Activated CD4-positive, alpha-beta T cell treated with anti-CD3 and anti-CD28 coated beads for 48 hours (primary cell): ENCODE measurements around the gene FMN2.

Experiments used
- DNase-seq: peaks from one replicate; pipeline ENCODE4 v3.0.0-alpha.2; 2020

The FMN2 gene

DNA sequence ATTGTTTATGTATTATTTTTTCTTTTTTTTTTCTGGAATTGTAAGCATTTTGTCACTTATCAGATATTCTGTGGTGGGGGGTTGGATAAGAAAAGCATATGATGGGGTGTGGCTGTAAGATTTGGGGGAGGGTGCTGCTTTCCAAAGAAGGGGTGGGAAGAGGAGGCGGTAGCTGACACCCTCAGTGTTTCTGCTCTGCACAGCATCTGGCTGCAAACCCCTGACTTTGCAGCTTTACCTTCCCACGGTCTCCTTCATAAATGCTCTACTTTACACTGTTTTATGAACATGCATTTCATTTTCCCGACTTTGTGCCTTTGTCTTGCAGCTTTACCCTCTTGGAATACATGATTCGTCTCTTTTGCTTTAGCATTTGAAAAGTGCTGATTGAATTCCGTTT is 7.6 kb downstream of the FMN2 start:
- no peak for DNase-seq

- no peak for DNase-seq
These were observed 8.1 kb downstream of the FMN2 start for GRCh38 chr1:240099748-240100147.

DNA sequence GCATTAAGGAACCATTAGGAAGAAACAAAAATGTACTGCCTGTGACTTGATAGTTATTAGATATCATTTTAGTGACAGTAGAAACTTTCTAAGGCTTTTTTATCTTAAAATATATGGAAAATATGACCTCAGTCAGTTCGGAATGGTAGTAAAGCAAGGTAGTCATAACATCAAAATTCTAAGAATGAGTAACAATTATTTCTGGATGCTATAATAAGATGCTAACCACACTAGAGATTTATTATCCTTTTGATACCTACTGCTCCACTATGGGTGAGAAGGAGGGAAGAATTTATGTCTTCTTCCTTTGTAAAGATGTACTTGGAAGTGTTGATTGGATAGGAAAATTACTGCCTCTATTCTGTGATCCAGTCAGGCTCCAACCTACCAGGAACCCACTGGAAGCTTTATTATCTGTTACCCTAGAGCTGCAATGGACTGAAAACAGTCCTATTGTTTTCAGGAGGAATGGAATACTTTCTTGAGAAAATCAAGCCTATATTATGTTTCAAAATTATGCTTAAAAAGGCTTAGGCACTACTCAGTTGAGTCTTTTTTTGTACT is 8.8 kb downstream of the FMN2 start:
- DNase-seq, result no peak

DNA sequence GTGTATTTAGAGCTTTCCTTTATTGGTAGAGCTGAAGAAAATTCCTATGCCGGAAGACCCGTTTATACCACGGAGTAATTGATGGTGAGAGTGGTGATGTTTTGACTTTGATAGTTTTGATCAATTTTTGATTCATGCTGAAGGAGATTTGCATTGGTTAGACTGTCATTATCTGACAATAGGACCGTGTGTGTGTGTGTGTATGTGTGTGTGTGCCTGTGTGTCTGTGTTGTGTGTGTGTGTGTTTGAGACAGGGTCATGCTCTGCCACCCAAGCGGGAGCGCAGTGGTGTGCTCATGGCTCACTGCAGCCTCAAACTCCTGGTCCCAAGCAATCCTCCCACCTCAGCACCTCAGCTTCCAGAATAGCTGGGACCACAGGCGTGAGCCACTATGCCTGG is 9.6 kb downstream of the FMN2 start:
- no peak for DNase-seq

DNA sequence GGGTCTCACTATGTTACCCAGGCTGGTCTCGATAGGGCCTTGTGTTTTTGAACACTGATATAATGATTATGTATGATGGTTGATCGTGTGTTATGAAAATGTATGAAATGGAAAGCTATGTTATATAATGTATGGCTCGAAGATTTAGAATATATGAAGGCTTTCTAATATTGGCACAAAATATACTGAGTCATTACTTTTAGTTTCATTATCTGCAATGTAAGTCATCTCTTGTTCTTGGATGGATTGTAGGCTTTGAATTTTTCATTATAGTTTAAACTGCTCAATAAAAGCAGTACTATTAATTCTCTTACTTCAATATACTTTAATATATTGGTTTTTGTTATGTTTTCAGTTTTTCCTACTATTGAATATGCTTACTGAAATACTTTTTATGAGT is 10.1 kb downstream of the FMN2 start:
- no peak for DNase-seq

- DNase-seq, result no peak
These were observed 13.0 kb downstream of the FMN2 start for GRCh38 chr1:240104672-240105071.

- DNase-seq, result no peak
These were observed 15.5 kb downstream of the FMN2 start for GRCh38 chr1:240107058-240107684.

- DNase-seq, result no peak
These were observed 17.4 kb downstream of the FMN2 start for GRCh38 chr1:240109130-240109529.

- no peak for DNase-seq
These were observed 18.4 kb downstream of the FMN2 start for GRCh38 chr1:240109920-240110636.

GRCh38 chr1:240111558-240111957 is 19.9 kb downstream of the FMN2 start:
- DNase-seq, result no peak

DNA sequence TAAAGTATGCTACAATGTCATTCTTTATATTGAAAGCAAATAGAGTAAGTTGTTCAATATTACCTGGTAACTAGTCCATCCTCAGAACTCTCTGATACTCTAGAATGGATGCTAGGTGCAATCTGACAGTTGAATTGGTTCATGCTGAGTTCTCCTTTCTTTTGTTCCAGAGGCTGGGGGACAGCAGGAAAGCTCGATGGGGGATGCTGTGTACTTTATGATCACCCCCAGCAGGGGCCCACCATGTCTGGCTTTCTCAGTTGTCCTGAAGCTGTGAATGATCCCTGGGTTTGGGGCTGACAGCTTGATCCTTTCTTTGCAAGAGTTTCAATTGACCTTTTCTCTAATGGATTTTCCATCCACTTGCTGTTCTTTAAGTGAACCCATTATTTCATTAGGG is 22.5 kb downstream of the FMN2 start:
- no peak for DNase-seq

- DNase-seq, result no peak
These were observed 24.1 kb downstream of the FMN2 start for GRCh38 chr1:240115831-240116230.

GRCh38 chr1:240116831-240117769 is 25.4 kb downstream of the FMN2 start:
- no peak for DNase-seq

- no peak for DNase-seq
These were observed 26.2 kb downstream of the FMN2 start for GRCh38 chr1:240117930-240118329.

DNA sequence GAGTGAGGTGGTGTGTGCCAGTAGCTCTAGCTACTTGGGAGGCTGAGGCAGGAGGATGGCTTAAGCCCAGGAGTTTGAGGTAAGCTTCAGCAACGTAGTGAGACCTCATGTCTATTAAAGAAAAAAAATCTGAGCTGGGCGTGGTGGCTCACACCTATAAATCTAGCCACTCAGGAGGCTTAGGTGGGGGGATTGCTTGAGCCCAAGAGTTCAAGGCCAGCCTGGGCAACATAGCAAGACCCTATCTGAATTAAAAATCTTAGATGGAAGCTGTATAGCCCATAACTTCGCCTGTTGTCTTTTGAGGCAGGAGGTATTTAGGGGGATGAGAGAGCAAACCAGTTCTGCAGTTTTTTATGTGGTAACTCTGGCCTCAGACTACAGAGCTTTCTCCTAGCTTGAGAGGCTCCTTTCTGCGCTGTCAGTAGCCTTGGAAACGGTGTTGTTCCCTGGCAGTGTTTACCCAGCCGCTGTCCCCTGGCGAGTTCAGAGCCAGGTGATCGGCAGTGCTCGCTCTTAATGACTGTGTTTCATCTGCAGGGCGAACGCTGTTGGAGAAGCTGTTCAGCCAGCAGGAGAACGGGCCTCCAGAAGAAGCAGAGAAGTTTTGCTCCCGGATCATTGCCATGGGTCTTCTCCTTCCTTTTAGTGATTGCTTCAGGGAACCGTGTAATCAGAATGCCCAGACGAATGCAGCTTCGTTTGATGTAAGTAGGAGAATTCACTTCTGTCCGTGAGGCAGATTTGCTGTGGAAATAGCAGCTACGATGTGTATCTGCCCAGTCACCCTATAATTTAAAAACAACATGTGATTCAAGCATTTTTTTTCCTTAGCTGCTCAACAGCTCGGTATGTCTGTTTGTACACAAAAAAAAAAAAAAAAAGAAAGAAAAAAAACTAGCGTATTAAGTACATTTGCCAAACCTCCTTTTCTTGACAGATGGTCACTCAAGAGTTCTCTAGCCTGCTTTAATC is 31.2 kb downstream of the FMN2 start:
- no peak for DNase-seq

- no peak for DNase-seq
These were observed 35.1 kb downstream of the FMN2 start for GRCh38 chr1:240126821-240127220.

GRCh38 chr1:240128366-240128765 is 36.7 kb downstream of the FMN2 start:
- DNase-seq, result no peak

DNA sequence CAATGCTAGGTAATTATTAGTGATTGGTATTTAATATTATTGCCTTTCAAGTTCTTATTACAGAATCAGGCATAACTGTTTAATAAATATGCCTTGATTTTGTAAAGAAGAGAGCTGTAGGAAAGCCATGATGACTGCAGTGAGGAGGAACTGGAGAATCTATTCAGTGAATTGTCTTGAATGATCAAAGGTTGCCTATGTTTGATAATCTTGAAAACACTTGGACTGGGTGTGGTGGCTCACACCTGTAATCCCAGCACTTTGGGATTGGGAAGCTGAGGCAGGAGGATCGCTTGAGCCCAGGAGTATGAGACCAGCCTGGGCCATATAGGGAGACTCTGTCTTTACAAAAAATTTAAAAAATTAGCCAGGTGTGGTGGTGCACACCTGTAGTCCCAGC is 42.4 kb downstream of the FMN2 start:
- no peak for DNase-seq

DNA sequence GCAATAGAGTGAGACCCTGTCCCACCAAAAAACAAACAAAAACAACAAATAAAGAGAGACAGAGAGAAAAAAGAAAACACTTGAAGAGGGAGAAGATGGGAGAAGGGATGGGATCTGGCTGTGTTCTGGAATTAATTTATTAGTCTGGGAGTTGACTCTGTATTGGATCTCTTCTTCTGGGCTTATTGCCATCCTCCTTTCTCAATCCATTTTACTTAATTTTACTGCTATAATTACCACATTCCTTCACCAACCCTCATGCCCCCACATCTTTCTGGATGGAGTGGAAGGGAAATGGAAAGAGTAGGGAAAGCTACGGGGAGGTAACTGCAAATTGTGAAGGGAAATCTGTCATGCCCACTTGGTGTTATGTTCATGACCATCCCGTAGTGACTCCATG is 42.9 kb downstream of the FMN2 start:
- DNase-seq, result no peak

DNA sequence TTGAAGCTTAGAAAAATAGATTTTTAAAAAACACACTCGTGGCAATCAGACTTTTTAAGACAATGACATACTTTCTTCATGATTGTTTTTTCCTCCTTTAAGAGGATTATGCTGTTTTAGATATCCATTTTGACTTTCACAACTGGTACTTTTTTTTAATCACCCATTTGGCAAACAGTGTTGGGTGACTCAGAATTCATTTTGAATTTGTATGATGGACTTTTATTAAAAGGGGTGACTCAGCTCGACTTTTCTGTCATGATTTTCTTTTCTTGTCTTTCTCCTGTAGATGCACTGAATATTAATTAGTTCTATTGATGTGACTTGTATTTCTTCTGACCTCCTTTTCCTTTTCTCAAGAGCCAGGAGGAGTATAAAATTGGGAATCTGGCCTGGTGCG is 44.7 kb downstream of the FMN2 start:
- no peak for DNase-seq

DNA sequence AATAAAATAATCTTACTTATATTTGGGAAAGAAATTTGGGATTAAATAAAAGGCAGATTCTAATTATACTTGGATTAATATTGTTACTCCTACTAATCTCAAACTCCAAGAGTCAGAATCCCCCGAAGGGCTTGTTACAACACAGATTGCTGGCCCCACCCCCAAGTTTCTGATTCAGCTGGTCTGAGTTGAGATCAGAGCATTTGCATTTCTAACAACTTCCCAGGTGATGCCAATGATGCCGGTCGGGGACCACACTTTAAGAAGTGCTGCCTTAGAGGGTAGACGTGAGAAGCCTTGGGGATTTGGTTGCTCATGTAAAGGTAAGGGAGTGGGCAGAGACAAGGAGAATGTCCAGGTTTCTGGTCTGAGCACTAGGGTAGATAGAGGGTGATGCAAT is 47.2 kb downstream of the FMN2 start:
- no peak for DNase-seq

DNA sequence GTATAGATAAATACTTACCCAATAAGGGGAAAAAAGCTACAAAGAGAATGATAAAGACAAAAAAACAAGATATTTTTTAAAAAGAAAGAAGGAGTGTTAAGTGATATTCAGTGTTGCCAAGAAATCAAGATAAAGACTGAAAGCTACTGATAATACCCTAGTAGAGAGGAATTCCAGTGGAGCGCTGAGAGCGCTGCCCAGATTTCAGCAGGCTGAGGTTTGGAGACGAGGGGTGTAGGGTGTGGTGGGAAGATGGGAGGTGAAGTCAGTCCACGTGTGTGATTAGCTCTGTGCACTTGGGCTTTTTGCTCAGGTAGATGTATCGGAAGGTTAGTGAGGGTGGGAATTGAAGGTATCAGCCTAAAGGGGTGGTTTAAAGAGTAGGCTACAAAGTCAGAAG is 47.8 kb downstream of the FMN2 start:
- no peak for DNase-seq
